Naive B cell (primary cell): ENCODE data around the gene CSN1S1. TPM values are rescaled to one million over a fixed set of nuclear protein-coding genes. Genes with fewer than 3 reads are reported as not detected.

ENCODE experiments used
- ATAC-seq, 2 donors: fragments of 150-1000 bp; cut with Tn5 transposase; 2 replicates each; pipeline ENCODE4 v1.10.0; 2021; ENCODE audit warnings: low read depth in 2 of 2, mild to moderate bottlenecking in 2 of 2, moderate library complexity in 2 of 2
- DNase-seq: peaks from one replicate; pipeline ENCODE4 v3.0.0; 2022
- H3K27ac Mint-ChIP-seq, 6 donors: one replicate each; pipeline ENCODE4 v1.8.0; 2020 to 2022; ENCODE audit warnings: mild to moderate bottlenecking in 6 of 6, mixed read lengths in 6 of 6, moderate library complexity in 5 of 6, inconsistent platforms in 2 of 6
- H3K27me3 Mint-ChIP-seq, 3 donors: one replicate each; pipeline ENCODE4 v1.8.0; 2021 to 2022; ENCODE audit warnings: mixed read lengths in 3 of 3, mild to moderate bottlenecking in 1 of 3
- H3K36me3 Mint-ChIP-seq, 2 donors: one replicate each; pipeline ENCODE4 v1.8.0; 2020 to 2022; ENCODE audit warnings: mixed read lengths in 2 of 2, inconsistent platforms in 1 of 2, mild to moderate bottlenecking in 1 of 2
- H3K4me1 Mint-ChIP-seq, 3 donors: one replicate each; pipeline ENCODE4 v1.8.0; 2020 to 2022; ENCODE audit warnings: mixed read lengths in 3 of 3, inconsistent platforms in 1 of 3, mild to moderate bottlenecking in 1 of 3, moderate library complexity in 1 of 3
- H3K4me3 Mint-ChIP-seq, 8 donors: one replicate each; pipeline ENCODE4 v1.8.0; 2020 to 2022; ENCODE audit warnings: mild to moderate bottlenecking in 8 of 8, mixed read lengths in 8 of 8, moderate library complexity in 8 of 8, inconsistent platforms in 2 of 8
- H3K9me3 Mint-ChIP-seq, 7 donors: one replicate each; pipeline ENCODE4 v1.8.0; 2020 to 2022; ENCODE audit warnings: mixed read lengths in 7 of 7, mild to moderate bottlenecking in 5 of 7, inconsistent platforms in 2 of 7, moderate library complexity in 1 of 7
- polyA plus RNA-seq, 6 donors: library from polyadenylated mRNA; unstranded; fragments of 300-500 nt; fragmentation: Illumina TruSeq; gene quantifications; one replicate each; pipeline ENCODE4 v1.2.3, GENCODE V29; 2021; ENCODE audit warnings: low read depth in 6 of 6

CSN1S1 gene
- polyA plus RNA-seq, 6 donors from 2014 or later = not detected

GRCh38 chr4:69936566-69936965 is 5.7 kb downstream of the CSN1S1 start:
- H3K9me3 Mint-ChIP-seq = no peaks in the 10 kb centered on the region
- ATAC-seq (no peak), DNase-seq (no peak)
- H3K27ac Mint-ChIP-seq = no peak overlapping the region
- H3K4me1 Mint-ChIP-seq = no peaks in the 10 kb centered on the region
- no peak overlapping the region for H3K4me3 Mint-ChIP-seq
- no peaks in the 10 kb centered on the region for H3K27me3 Mint-ChIP-seq
- no peaks in the 10 kb centered on the region for H3K36me3 Mint-ChIP-seq

GRCh38 chr4:69951602-69952001 is 20.7 kb downstream of the CSN1S1 start:
- no peaks in the 10 kb centered on the region for H3K36me3 Mint-ChIP-seq
- DNase-seq (no peak), ATAC-seq (no peak)
- no peaks in the 10 kb centered on the region for H3K4me1 Mint-ChIP-seq
- H3K27ac Mint-ChIP-seq = no peak overlapping the region
- H3K27me3 Mint-ChIP-seq = no peaks in the 10 kb centered on the region
- H3K4me3 Mint-ChIP-seq = no peak overlapping the region
- H3K9me3 Mint-ChIP-seq = peaks cover 0 to 16% (median 2%) of the 10 kb centered on the region in 7 donors

- ATAC-seq (no peak), DNase-seq (no peak)
- H3K9me3 Mint-ChIP-seq = no peaks in the 10 kb centered on the region
- H3K36me3 Mint-ChIP-seq = no peaks in the 10 kb centered on the region
- no peaks in the 10 kb centered on the region for H3K27me3 Mint-ChIP-seq
- no peak overlapping the region for H3K27ac Mint-ChIP-seq
- H3K4me1 Mint-ChIP-seq = no peaks in the 10 kb centered on the region
- H3K4me3 Mint-ChIP-seq = no peak overlapping the region
Measured at GRCh38 chr4:69957209-69957608, 26.3 kb downstream of the CSN1S1 start.

- DNase-seq (no peak), ATAC-seq (no peak)
- no peaks in the 10 kb centered on the region for H3K27me3 Mint-ChIP-seq
- peaks cover 0 to 4% (median 1%) of the 10 kb centered on the region in 7 donors for H3K9me3 Mint-ChIP-seq
- no peak within 1 kb of the TSS for H3K4me3 Mint-ChIP-seq
- H3K36me3 Mint-ChIP-seq = no peaks in the 10 kb centered on the region
- H3K27ac Mint-ChIP-seq = no peak within 1 kb of the TSS
- no peaks in the 10 kb centered on the region for H3K4me1 Mint-ChIP-seq
Measured at GRCh38 chr4:69965628-69966027, 34.8 kb downstream of the CSN1S1 start, which contains the start of gene CSN2. Gene CSN2, minus strand, starts transcription at chr4:69965728. Its CDS starts 4,733 bp downstream, at chr4:69960995.

GRCh38 chr4:69970071-69970470 is 39.2 kb downstream of the CSN1S1 start:
- Mint-ChIP-seq H3K36me3 (no peaks in the 10 kb centered on the region), H3K4me1 (no peaks in the 10 kb centered on the region), H3K27ac (no peak overlapping the region), H3K4me3 (no peak overlapping the region), H3K27me3 (no peaks in the 10 kb centered on the region), H3K9me3 (peaks cover 0 to 2% (median 0%) of the 10 kb centered on the region in 7 donors)
- DNase-seq (no peak), ATAC-seq (no peak)

GRCh38 chr4:69974631-69975030 is 43.8 kb downstream of the CSN1S1 start:
- ATAC-seq = no peak
- H3K4me3 Mint-ChIP-seq = no peak overlapping the region
- DNase-seq = no peak
- H3K4me1 Mint-ChIP-seq = no peaks in the 10 kb centered on the region
- no peak overlapping the region for H3K27ac Mint-ChIP-seq
- H3K36me3 Mint-ChIP-seq = no peaks in the 10 kb centered on the region
- H3K27me3 Mint-ChIP-seq = no peaks in the 10 kb centered on the region
- peaks cover 0 to 2% (median 0%) of the 10 kb centered on the region in 7 donors for H3K9me3 Mint-ChIP-seq

GRCh38 chr4:69977582-69977981 is 46.7 kb downstream of the CSN1S1 start:
- Mint-ChIP-seq H3K27me3 (no peaks in the 10 kb centered on the region), H3K4me1 (no peaks in the 10 kb centered on the region), H3K9me3 (peaks cover 0 to 2% (median 0%) of the 10 kb centered on the region in 7 donors), H3K4me3 (no peak overlapping the region), H3K36me3 (no peaks in the 10 kb centered on the region), H3K27ac (no peak overlapping the region)
- ATAC-seq (no peak), DNase-seq (no peak)

GRCh38 chr4:69984030-69984443 is 53.2 kb downstream of the CSN1S1 start:
- no peaks in the 10 kb centered on the region for H3K4me1 Mint-ChIP-seq
- no peak overlapping the region for H3K27ac Mint-ChIP-seq
- ATAC-seq = no peak
- peaks cover 0 to 3% (median 0%) of the 10 kb centered on the region in 7 donors for H3K9me3 Mint-ChIP-seq
- no peak overlapping the region for H3K4me3 Mint-ChIP-seq
- no peak for DNase-seq
- H3K36me3 Mint-ChIP-seq = no peaks in the 10 kb centered on the region
- H3K27me3 Mint-ChIP-seq = no peaks in the 10 kb centered on the region

GRCh38 chr4:69986663-69987062 is 55.8 kb downstream of the CSN1S1 start:
- no peaks in the 10 kb centered on the region for H3K27me3 Mint-ChIP-seq
- H3K36me3 Mint-ChIP-seq = no peaks in the 10 kb centered on the region
- no peak overlapping the region for H3K27ac Mint-ChIP-seq
- H3K4me3 Mint-ChIP-seq = no peak overlapping the region
- H3K4me1 Mint-ChIP-seq = no peaks in the 10 kb centered on the region
- no peak for ATAC-seq
- no peak for DNase-seq
- peaks cover 0 to 3% (median 0%) of the 10 kb centered on the region in 7 donors for H3K9me3 Mint-ChIP-seq

GRCh38 chr4:69991016-69991415 is 60.1 kb downstream of the CSN1S1 start:
- Mint-ChIP-seq H3K9me3 (peaks cover 0 to 4% (median 0%) of the 10 kb centered on the region in 7 donors), H3K36me3 (no peaks in the 10 kb centered on the region), H3K27me3 (no peaks in the 10 kb centered on the region), H3K4me1 (no peaks in the 10 kb centered on the region), H3K4me3 (no peak overlapping the region), H3K27ac (no peak overlapping the region)
- DNase-seq (no peak), ATAC-seq (no peak)

GRCh38 chr4:69994782-69995181 is 63.9 kb downstream of the CSN1S1 start:
- Mint-ChIP-seq H3K27me3 (no peaks in the 10 kb centered on the region), H3K4me3 (no peak overlapping the region), H3K27ac (no peak overlapping the region), H3K4me1 (no peaks in the 10 kb centered on the region), H3K36me3 (no peaks in the 10 kb centered on the region), H3K9me3 (peaks cover 0 to 4% (median 0%) of the 10 kb centered on the region in 7 donors)
- DNase-seq = no peak
- no peak for ATAC-seq

GRCh38 chr4:69995526-69996016 is 64.7 kb downstream of the CSN1S1 start, which contains the start of gene STATH:
Gene STATH, plus strand, starts transcription at chr4:69995966. Its CDS starts 2,472 bp downstream, at chr4:69998438.
- DNase-seq = no peak
- H3K4me3 Mint-ChIP-seq = no peak within 1 kb of the TSS
- no peak for ATAC-seq
- no peak within 1 kb of the TSS for H3K27ac Mint-ChIP-seq
- H3K9me3 Mint-ChIP-seq = peaks cover 0 to 4% (median 0%) of the 10 kb centered on the region in 7 donors
- no peaks in the 10 kb centered on the region for H3K4me1 Mint-ChIP-seq
- H3K36me3 Mint-ChIP-seq = no peaks in the 10 kb centered on the region
- no peaks in the 10 kb centered on the region for H3K27me3 Mint-ChIP-seq
